B cell (primary cell): ENCODE measurements around the gene TNNI3. TPM values are rescaled to one million over a fixed set of nuclear protein-coding genes. Genes with fewer than 3 reads are reported as not detected.

Experiments
- ATAC-seq: fragments of 200-7000 bp; cut with Tn5 transposase; one replicate; pipeline ENCODE4 v1.10.0; 2021; ENCODE audit warnings: low read depth, mild to moderate bottlenecking, moderate number of reproducible peaks, moderate library complexity
- CTCF ChIA-PET: fragments of 350-600 bp; sonication (Branson Sonifier 250); formaldehyde crosslinking; loops from one replicate; lab custom pipeline; 2021; ENCODE audit warnings: antibody characterized with exemption, inconsistent platforms; lab: Charles Lee
- POLR2A ChIA-PET: fragments of 350-600 bp; sonication (Branson Sonifier 250); formaldehyde crosslinking; loops from one replicate; lab custom pipeline; 2021; ENCODE audit warnings: antibody characterized with exemption; lab: Charles Lee
- DNase-seq: peaks from one replicate; pipeline ENCODE4 v3.0.0; 2013
- H2AFZ ChIP-seq: 2 replicates; pipeline ENCODE4 v1.6.1; 2012; ENCODE audit warnings: mild to moderate bottlenecking, low read depth, low read length; ENCODE audit not compliant: insufficient read depth, poor library complexity, severe bottlenecking
- H3K27ac ChIP-seq, 2 donors: 1 replicate in 1 of 2; 2 replicates in 1 of 2; pipeline ENCODE4 v1.5.1; 2012 to 2013; ENCODE audit warnings: low read length in 2 of 2, mild to moderate bottlenecking in 2 of 2, moderate library complexity in 1 of 2
- H3K27me3 ChIP-seq, 4 experiments: fragments of 200-600 bp in 1 of 4; sonication (generic) in 1 of 4; replicated peaks in 1 of 4; 1 replicate in 2 of 4; 2 replicates in 2 of 4; pipeline versions ENCODE4 v1.6.1 to v1.7.0; 2013 to 2016; ENCODE audit warnings: low read length in 3 of 4, mild to moderate bottlenecking in 2 of 4, mixed read lengths in 1 of 4, moderate library complexity in 1 of 4; ENCODE audit not compliant: insufficient read depth in 4 of 4, control insufficient read depth in 3 of 4; ENCODE audit errors: control extremely low read depth in 1 of 4
- H3K36me3 ChIP-seq, 2 experiments: replicated peaks in 1 of 2; 1 replicate in 1 of 2; 2 replicates in 1 of 2; pipeline versions ENCODE4 v1.6.1 to v1.7.1; 2013; ENCODE audit warnings: low read length in 1 of 2; ENCODE audit not compliant: insufficient read depth in 2 of 2, control insufficient read depth in 1 of 2; ENCODE audit errors: control extremely low read depth in 1 of 2, extremely low read depth in 1 of 2
- H3K4me1 ChIP-seq, 2 donors: fragments of 200-600 bp in 1 of 2; sonication (generic) in 1 of 2; 1 replicate in 1 of 2; 2 replicates in 1 of 2; pipeline versions ENCODE4 v1.5.1 to v1.6.1; 2013 to 2017; ENCODE audit warnings: low read length in 2 of 2; ENCODE audit not compliant: control insufficient read depth in 2 of 2, insufficient read depth in 2 of 2
- H3K4me2 ChIP-seq: replicated peaks from 2 replicates; pipeline ENCODE3; 2012; ENCODE audit warnings: mild to moderate bottlenecking, low read depth, low read length; ENCODE audit not compliant: poor library complexity, severe bottlenecking
- H3K4me3 ChIP-seq, 5 experiments: fragments of 200-600 bp in 1 of 5; sonication (generic) in 1 of 5; 1 replicate in 3 of 5; 2 replicates in 2 of 5; pipeline versions ENCODE4 v1.5.1 to v1.7.0; 2011 to 2016; ENCODE audit warnings: low read length in 4 of 5, mild to moderate bottlenecking in 4 of 5, low read depth in 2 of 5, control low read depth in 1 of 5, moderate library complexity in 1 of 5; ENCODE audit not compliant: insufficient read depth in 1 of 5; ENCODE audit errors: control extremely low read depth in 1 of 5, extremely low read depth in 1 of 5
- H3K79me2 ChIP-seq: fragments of 200-600 bp; sonication (generic); one replicate; pipeline ENCODE4 v1.6.0; 2016; ENCODE audit warnings: low read length; ENCODE audit not compliant: control insufficient read depth, insufficient read depth
- H3K9ac ChIP-seq: fragments of 200-600 bp; sonication (generic); 2 replicates; pipeline ENCODE4 v1.6.1; 2017; ENCODE audit warnings: mild to moderate bottlenecking, low read length, moderate library complexity
- H3K9me3 ChIP-seq, 3 donors: one replicate each; pipeline versions ENCODE4 v1.6.1 to v1.7.1; 2013; ENCODE audit warnings: low read length in 2 of 3; ENCODE audit not compliant: control insufficient read depth in 2 of 3, insufficient read depth in 1 of 3; ENCODE audit errors: control extremely low read depth in 1 of 3
- H4K20me1 ChIP-seq: 2 replicates; pipeline ENCODE4 v1.6.0; 2012; ENCODE audit warnings: mild to moderate bottlenecking, low read length; ENCODE audit not compliant: insufficient read depth, control insufficient read depth, poor library complexity, severe bottlenecking
- H3K27ac Mint-ChIP-seq: one replicate; pipeline ENCODE4 v1.8.0; 2021; ENCODE audit warnings: mixed read lengths
- H3K27me3 Mint-ChIP-seq: one replicate; pipeline ENCODE4 v1.8.0; 2021; ENCODE audit warnings: mixed read lengths
- H3K4me1 Mint-ChIP-seq: one replicate; pipeline ENCODE4 v1.8.0; 2021; ENCODE audit warnings: mixed read lengths
- H3K4me3 Mint-ChIP-seq: one replicate; pipeline ENCODE4 v1.8.0; 2021; ENCODE audit warnings: mixed read lengths
- H3K9me3 Mint-ChIP-seq: one replicate; pipeline ENCODE4 v1.8.0; 2022; ENCODE audit warnings: mixed read lengths; ENCODE audit not compliant: insufficient read depth
- CTCF ChIP-seq: fragments of 200-600 bp; IDR thresholded peaks from one replicate; pipeline ENCODE4 v1.8.0; 2022; ENCODE audit warnings: antibody characterized with exemption, mild to moderate bottlenecking
- EZH2 ChIP-seq: IDR thresholded peaks from 2 replicates; pipeline ENCODE4 v1.6.1; 2012; ENCODE audit warnings: borderline replicate concordance, low read depth, mild to moderate bottlenecking, moderate library complexity, low read length; ENCODE audit not compliant: insufficient read depth, poor library complexity, severe bottlenecking
- WGBS: methylation state at CpG from one replicate; pipeline ENCODE4 v1.1.5; 2013; ENCODE audit warnings: missing lambda C conversion rate; ENCODE audit not compliant: insufficient coverage; 5-methylcytosine and 5-hydroxymethylcytosine counted together
- intact Hi-C: fragments of 100-400 bp; cut with micrococcal nuclease; formaldehyde crosslinking; loops from one replicate; pipeline ENCODE4 v1.10.0; 2022
- polyA plus RNA-seq: library from polyadenylated mRNA; depleted of rRNA; stranded (reverse); fragments of >200 nt; gene quantifications from 2 replicates; pipeline ENCODE4 v1.2.3, GENCODE V29; 2012
- total RNA-seq, 2 donors: library from RNA; stranded (reverse); fragments of 120-200 nt in 1 of 2; gene quantifications; 1 replicate in 1 of 2; 2 replicates in 1 of 2; pipeline versions ENCODE4 v1.2.3 to v1.2.4, GENCODE V29; 2013 to 2022

The TNNI3 gene
- total and polyA plus RNA-seq, 2 donors (not counting 1 experiment from before 2014, with no cell fraction given): not detected

DNA sequence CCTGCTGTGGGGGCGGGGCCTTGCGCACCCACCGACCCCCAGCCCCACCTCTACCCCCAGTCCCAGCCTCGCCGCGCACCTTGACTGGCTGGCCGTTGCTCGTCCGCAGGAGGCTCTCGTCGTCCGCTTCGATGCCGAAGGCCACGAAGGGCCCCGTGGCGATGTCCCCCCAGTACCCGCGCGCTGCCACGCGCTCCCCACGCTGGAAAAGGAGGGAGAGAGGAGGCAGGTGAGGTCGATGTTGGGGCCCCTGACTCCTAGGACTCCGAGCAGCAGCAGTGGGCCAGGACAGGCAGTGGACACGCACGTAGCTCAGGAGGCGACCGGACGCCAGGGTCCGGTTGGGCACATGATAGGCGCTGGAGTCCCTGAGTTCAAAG, 3.4 kb upstream of the TNNI3 start:
- TF ChIP-seq CTCF (no peak), EZH2 (no peak)
- intact Hi-C loops: no loop called here
- Histone ChIP-seq H3K27ac (no peak overlapping the region), H4K20me1 (no peaks in the 10 kb centered on the region), H3K79me2 (no peaks in the 10 kb centered on the region), H3K27me3 (peaks cover 0 to 75% (median 27%) of the 10 kb centered on the region in 4 experiments), H3K9ac (no peak overlapping the region), H3K4me1 (peaks cover 13 to 19% of the 10 kb centered on the region in 2 donors), H3K36me3 (no peaks in the 10 kb centered on the region), H3K9me3 (peaks cover 0 to 45% (median 4%) of the 10 kb centered on the region in 3 donors), H3K4me3 (peak overlapping the region in 1 of 5 experiments; percentile 19), H2AFZ (no peak overlapping the region), H3K4me2 (peak overlapping the region; percentile 14)
- CTCF ChIA-PET: interaction anchor here (1.3 to 2.3 kb wide), 2 partner anchors 20 to 193 kb away, joined by 3 to 18 read pairs; no protein-coding TSS in a partner anchor
- peaks cover 53% of the 10 kb centered on the region for H3K27me3 Mint-ChIP-seq
- peaks cover 12% of the 10 kb centered on the region for H3K4me1 Mint-ChIP-seq
- no peak overlapping the region for H3K27ac Mint-ChIP-seq
- DNase-seq: no peak
- POLR2A ChIA-PET: interaction anchor here (1.1 kb wide), 1 partner anchor 98 kb away, joined by 3 read pairs; the partner anchor contains the start of gene PPP6R1
- no peak overlapping the region for H3K4me3 Mint-ChIP-seq
- no peaks in the 10 kb centered on the region for H3K9me3 Mint-ChIP-seq
- ATAC-seq: no peak
- WGBS: 37% methylated on average over 32 of the region's 32 CpGs
